HepG2 (cell line): ENCODE data around the gene TAS2R60. TPM values are rescaled to one million over a fixed set of nuclear protein-coding genes. Genes with fewer than 3 reads are reported as not detected.

Source experiments
- ATAC-seq: fragments of 200-7000 bp; cut with Tn5 transposase; 3 replicates; pipeline ENCODE4 v1.9.1; 2020; ENCODE audit warnings: mild to moderate bottlenecking, moderate library complexity
- BruUV-seq: library from RNA; stranded (reverse); fragments of 400-500 nt; replicated peaks from 2 replicates; lab custom pipeline; 2021; lab: Mats Ljungman, UMichigan
- CTCF ChIA-PET: fragments of 300-600 bp; formaldehyde crosslinking; extraction: SDS; loops from one replicate; lab custom pipeline; 2021; ENCODE audit warnings: low total read pairs, inconsistent platforms, low intra/inter-chr PET ratio; lab: Yijun Ruan, JAX
- POLR2A ChIA-PET: fragments of 350-600 bp; sonication (Branson Sonifier 250); formaldehyde crosslinking; loops from one replicate; lab custom pipeline; 2020; ENCODE audit warnings: antibody characterized with exemption, inconsistent platforms; lab: Yijun Ruan, JAX
- DNase-seq: peaks from one replicate; pipeline ENCODE4 v3.0.0-alpha.2; 2015; ENCODE audit warnings: low spot score
- FAIRE-seq: peaks from 3 replicates; lab custom pipeline; 2011; peaks lifted over from hg19 to GRCh38; lab: Jason Lieb, UNC
- H2AFZ ChIP-seq: one replicate; pipeline ENCODE4 v1.6.1; 2011; ENCODE audit warnings: low read length, inconsistent platforms
- H3K27ac ChIP-seq: fragments of 300-600 bp; 3 replicates; pipeline ENCODE4 v1.8.0; 2011; ENCODE audit warnings: mixed run types, mild to moderate bottlenecking, mixed read lengths, low read length, inconsistent platforms; ENCODE audit not compliant: insufficient read depth; ENCODE audit errors: extremely low read length
- H3K27me3 ChIP-seq, 2 experiments: fragments of 200-600 bp in 1 of 2; 2 replicates in 1 of 2; 3 replicates in 1 of 2; pipeline versions ENCODE4 v1.6.0 to v1.8.0; 2011; ENCODE audit warnings: low read length in 2 of 2, mild to moderate bottlenecking in 2 of 2, moderate library complexity in 2 of 2, inconsistent platforms in 1 of 2; ENCODE audit not compliant: insufficient read depth in 2 of 2, control insufficient read depth in 1 of 2
- H3K36me3 ChIP-seq, 2 experiments: fragments of 200-600 bp in 1 of 2; replicated peaks in 1 of 2; 2 replicates in 1 of 2; 3 replicates in 1 of 2; pipeline versions ENCODE4 v1.5.1 to v1.8.0; 2011; ENCODE audit warnings: low read length in 2 of 2, inconsistent platforms in 1 of 2; ENCODE audit not compliant: insufficient read depth in 2 of 2, control insufficient read depth in 1 of 2
- H3K4me1 ChIP-seq: 2 replicates; pipeline ENCODE4 v1.5.1; 2012; ENCODE audit warnings: low read length, inconsistent platforms; ENCODE audit not compliant: insufficient read depth
- H3K4me2 ChIP-seq: 2 replicates; pipeline ENCODE4 v1.6.0; 2011; ENCODE audit warnings: low read depth, low read length, inconsistent platforms
- H3K4me3 ChIP-seq, 3 experiments: fragments of 200-600 bp in 1 of 3; sonication (generic), shearing (Covaris generic) in 1 of 3; replicated peaks in 1 of 3; 2 replicates each; pipeline ENCODE4 v1.5.1; 2011 to 2016; ENCODE audit warnings: low read length in 3 of 3, inconsistent platforms in 2 of 3, low read depth in 2 of 3, mild to moderate bottlenecking in 2 of 3, control low read depth in 1 of 3, mixed read lengths in 1 of 3; ENCODE audit not compliant: insufficient read depth in 1 of 3
- H3K79me2 ChIP-seq: one replicate; pipeline ENCODE4 v1.6.1; 2011; ENCODE audit warnings: low read length, inconsistent platforms; ENCODE audit not compliant: insufficient read depth
- H3K9ac ChIP-seq: 2 replicates; pipeline ENCODE4 v1.6.0; 2011; ENCODE audit warnings: mild to moderate bottlenecking, low read depth, low read length, inconsistent platforms; ENCODE audit not compliant: insufficient read depth
- H3K9me3 ChIP-seq: 2 replicates; pipeline ENCODE4 v1.5.1; 2012; ENCODE audit warnings: mild to moderate bottlenecking, low read length
- H4K20me1 ChIP-seq: 2 replicates; pipeline ENCODE4 v1.6.0; 2011; ENCODE audit warnings: inconsistent platforms, mild to moderate bottlenecking, low read length, moderate library complexity; ENCODE audit not compliant: insufficient read depth
- ELK4 ChIP-seq: sonication (generic); formaldehyde crosslinking; IDR thresholded peaks from 2 replicates; pipeline ENCODE4 v1.9.0; 2021; ENCODE audit warnings: missing genetic modification reagents, borderline replicate concordance
- GTF2F1 ChIP-seq: fragments of 150-350 bp; IDR thresholded peaks from 2 replicates; pipeline ENCODE4 v1.6.1; 2014; ENCODE audit warnings: low read length
- HOXA7 ChIP-seq: sonication (generic); formaldehyde crosslinking; IDR thresholded peaks from 2 replicates; pipeline ENCODE4 v1.8.1; 2022; ENCODE audit warnings: mild to moderate bottlenecking, missing genetic modification reagents, moderate library complexity
- IKZF4 ChIP-seq: sonication (generic); formaldehyde crosslinking; IDR thresholded peaks from 2 replicates; pipeline ENCODE4 v1.5.1; 2020; ENCODE audit warnings: borderline replicate concordance, mild to moderate bottlenecking, low read depth, missing genetic modification reagents; ENCODE audit errors: not compliant biosample characterization
- NFYC ChIP-seq: IDR thresholded peaks from 2 replicates; pipeline ENCODE4 v1.6.1; 2016; ENCODE audit warnings: missing genetic modification reagents, missing compliant biosample characterization
- SMC3 ChIP-seq: IDR thresholded peaks from 2 replicates; pipeline ENCODE4 v1.6.1; 2011; ENCODE audit warnings: low read length, improper control_type of control experiment
- SNAPC4 ChIP-seq: sonication (generic); formaldehyde crosslinking; IDR thresholded peaks from 2 replicates; pipeline ENCODE4 v1.4.0; 2020; ENCODE audit warnings: mild to moderate bottlenecking, missing genetic modification reagents
- THYN1 ChIP-seq: sonication (generic); formaldehyde crosslinking; IDR thresholded peaks from 2 replicates; pipeline ENCODE4 v1.8.1; 2023; ENCODE audit warnings: low read depth, mild to moderate bottlenecking, moderate library complexity, missing genetic modification reagents, borderline replicate concordance
- ZEB1 ChIP-seq: IDR thresholded peaks from 2 replicates; pipeline ENCODE4 v1.6.1; 2012; ENCODE audit warnings: mild to moderate bottlenecking, low read depth, inconsistent platforms; ENCODE audit not compliant: insufficient replicate concordance
- ZNF75D ChIP-seq: sonication (generic); formaldehyde crosslinking; IDR thresholded peaks from 2 replicates; pipeline ENCODE4 v1.8.1; 2023; ENCODE audit warnings: missing genetic modification reagents, mild to moderate bottlenecking, borderline replicate concordance
- WGBS: methylation state at CpG from one replicate; pipeline ENCODE4 v1.1.6; 2017; ENCODE audit warnings: low lambda C conversion rate; 5-methylcytosine and 5-hydroxymethylcytosine counted together
- in situ Hi-C: cut with HindIII; loops from 2 replicates; pipeline ENCODE4 v1.10.0; 2017; ENCODE audit warnings: low pct_unique_long_range_greater_than_20kb; ENCODE audit not compliant: extremely low pct_ligation_motif_present
- intact Hi-C: fragments of 100-400 bp; cut with micrococcal nuclease; formaldehyde crosslinking; loops from one replicate; pipeline ENCODE4 v1.10.0; 2022; ENCODE audit not compliant: unreplicated experiment
- polyA plus RNA-seq, 8 experiments: library from polyadenylated mRNA; depleted of rRNA in 3 of 8; stranded (reverse) in 7 of 8; unstranded in 1 of 8; fragments of >200 nt; fragmentation: Illumina TruSeq in 4 of 8; extraction: Trizol in 4 of 8; gene quantifications; 2 replicates each; pipeline versions ENCODE4 v1.2.1 to v1.2.3, GENCODE V29; 2011 to 2016; ENCODE audit warnings: low read depth in 4 of 8, missing spikeins in 1 of 8, mixed read lengths in 1 of 8; ENCODE audit not compliant: insufficient read depth in 1 of 8
- total RNA-seq, 5 experiments: library from RNA; depleted of rRNA; stranded (reverse); fragments of >200 nt; fragmentation: Illumina TruSeq; extraction: Trizol; gene quantifications; 2 replicates each; pipeline ENCODE4 v1.2.3, GENCODE V29; 2016; ENCODE audit warnings: low read depth in 1 of 5

Gene TAS2R60
- total and polyA plus RNA-seq, 2 of the 13 experiments (the other 11 are each of a cell fraction or from before 2014, with no cell fraction given), result not detected

- Histone ChIP-seq H3K27me3 (no peaks in the 10 kb centered on the region), H3K27ac (no peak overlapping the region), H3K9me3 (no peaks in the 10 kb centered on the region; the same call in 1 of the 2 replicates), H3K4me3 (no peak overlapping the region), H3K9ac (no peak overlapping the region), H3K4me1 (no peaks in the 10 kb centered on the region), H3K79me2 (no peaks in the 10 kb centered on the region), H3K4me2 (no peak overlapping the region), H3K36me3 (no peaks in the 10 kb centered on the region), H4K20me1 (no peaks in the 10 kb centered on the region), H2AFZ (no peak overlapping the region)
- 0% methylated on average over 1 of the region's 1 CpG for WGBS
- BruUV-seq, result no TSS peak
- ATAC-seq (no peak), FAIRE-seq (no peak), DNase-seq (no peak)
- intact Hi-C loops, result no loop called here
- POLR2A ChIA-PET, result no interaction called here
- TF ChIP-seq IKZF4, result no peak
- TF ChIP-seq ZNF75D (CRISPR knock-in tag), result no peak
- no peak for TF ChIP-seq GTF2F1
- no peak for TF ChIP-seq SMC3
- TF ChIP-seq SNAPC4 (CRISPR knock-in tag), result no peak
- no peak for TF ChIP-seq NFYC (CRISPR knock-in tag)
- no peak for TF ChIP-seq ELK4 (CRISPR knock-in tag)
- no peak for TF ChIP-seq ZEB1
- no peak for TF ChIP-seq THYN1 (CRISPR knock-in tag)
- TF ChIP-seq HOXA7 (CRISPR knock-in tag), result no peak
- in situ Hi-C loops, result no loop called here
- CTCF ChIA-PET, result no interaction called here
These were observed 16.1 kb downstream of the TAS2R60 start for GRCh38 chr7:143459359-143459758.
